H9 (cell line): ENCODE measurements around the gene ADAR. TPM values are rescaled to one million over a fixed set of nuclear protein-coding genes. Genes with fewer than 3 reads are reported as not detected.

Source experiments
- DNase-seq: peaks from one replicate; pipeline ENCODE4 v3.0.0-alpha.2; 2017
- H2AFZ ChIP-seq: one replicate; pipeline ENCODE4 v1.6.1; 2013; ENCODE audit warnings: mild to moderate bottlenecking, low read length, control low read depth, moderate library complexity
- H2AK5ac ChIP-seq: 2 replicates; pipeline ENCODE4 v1.6.1; 2013; ENCODE audit warnings: low read length, control low read depth, mixed read lengths; ENCODE audit not compliant: insufficient read length
- H2BK120ac ChIP-seq: one replicate; pipeline ENCODE4 v1.6.1; 2013; ENCODE audit warnings: low read depth, mild to moderate bottlenecking, low read length, control low read depth, inconsistent platforms; ENCODE audit not compliant: poor library complexity, severe bottlenecking
- H2BK12ac ChIP-seq: 2 replicates; pipeline ENCODE4 v1.6.1; 2013; ENCODE audit warnings: low read length, control low read depth, mixed read lengths, low read depth; ENCODE audit not compliant: insufficient read length
- H2BK15ac ChIP-seq: 2 replicates; pipeline ENCODE4 v1.6.1; 2013; ENCODE audit warnings: low read depth, low read length, control low read depth
- H2BK20ac ChIP-seq: one replicate; pipeline ENCODE4 v1.6.1; 2013; ENCODE audit warnings: low read depth, mild to moderate bottlenecking, low read length, control low read depth, inconsistent platforms; ENCODE audit not compliant: poor library complexity, severe bottlenecking
- H2BK5ac ChIP-seq: 2 replicates; pipeline ENCODE4 v1.6.1; 2013; ENCODE audit warnings: low read length, control low read depth, mixed read lengths; ENCODE audit not compliant: insufficient read length
- H3K14ac ChIP-seq: 2 replicates; pipeline ENCODE4 v1.6.1; 2013; ENCODE audit warnings: low read length, control low read depth; ENCODE audit not compliant: insufficient read depth
- H3K18ac ChIP-seq: 2 replicates; pipeline ENCODE4 v1.6.1; 2013; ENCODE audit warnings: low read depth, mild to moderate bottlenecking, mixed read lengths, low read length, control low read depth; ENCODE audit not compliant: insufficient read length
- H3K23ac ChIP-seq: 2 replicates; pipeline ENCODE4 v1.6.1; 2013; ENCODE audit warnings: low read length, control low read depth, mixed read lengths, low read depth; ENCODE audit not compliant: insufficient read length
- H3K23me2 ChIP-seq: 2 replicates; pipeline ENCODE4 v1.6.1; 2013; ENCODE audit warnings: low read depth, mild to moderate bottlenecking, mixed read lengths, low read length, control low read depth; ENCODE audit not compliant: insufficient read length, poor library complexity, severe bottlenecking
- H3K27ac ChIP-seq: 2 replicates; pipeline ENCODE4 v1.5.1; 2013; ENCODE audit warnings: low read length, control low read depth, mixed read lengths, low read depth; ENCODE audit not compliant: insufficient read length
- H3K27me3 ChIP-seq: 2 replicates; pipeline ENCODE4 v1.6.1; 2013; ENCODE audit warnings: low read length, control low read depth, inconsistent platforms; ENCODE audit not compliant: insufficient read depth
- H3K4ac ChIP-seq: 2 replicates; pipeline ENCODE4 v1.6.1; 2013; ENCODE audit warnings: low read depth, mild to moderate bottlenecking, control low read depth, inconsistent platforms, low read length, moderate library complexity
- H3K4me1 ChIP-seq: 2 replicates; pipeline ENCODE4 v1.6.1; 2013; ENCODE audit warnings: low read length, control low read depth, inconsistent platforms; ENCODE audit not compliant: insufficient read depth
- H3K4me2 ChIP-seq: 2 replicates; pipeline ENCODE4 v1.6.1; 2013; ENCODE audit warnings: low read length, control low read depth, mixed read lengths; ENCODE audit not compliant: insufficient read length, insufficient read depth
- H3K56ac ChIP-seq: 2 replicates; pipeline ENCODE4 v1.6.1; 2013; ENCODE audit warnings: low read depth, mild to moderate bottlenecking, mixed read lengths, low read length, control low read depth; ENCODE audit not compliant: insufficient read length
- H3K79me1 ChIP-seq: 2 replicates; pipeline ENCODE4 v1.6.1; 2013; ENCODE audit warnings: low read depth, mild to moderate bottlenecking, moderate library complexity, low read length, control low read depth, inconsistent platforms; ENCODE audit not compliant: insufficient read depth, poor library complexity, severe bottlenecking
- H3K79me2 ChIP-seq: 2 replicates; pipeline ENCODE4 v1.6.1; 2013; ENCODE audit warnings: low read length, control low read depth, inconsistent platforms; ENCODE audit not compliant: insufficient read depth
- H3K9ac ChIP-seq: 2 replicates; pipeline ENCODE4 v1.6.1; 2013; ENCODE audit warnings: low read length, control low read depth, mixed read lengths; ENCODE audit not compliant: insufficient read length; ENCODE audit errors: extremely low read depth
- H3K9me3 ChIP-seq: one replicate; pipeline ENCODE4 v1.6.1; 2013; ENCODE audit warnings: low read depth, low read length, inconsistent platforms; ENCODE audit not compliant: control insufficient read depth
- H3T11ph ChIP-seq: one replicate; pipeline ENCODE4 v1.6.1; 2013; ENCODE audit warnings: mild to moderate bottlenecking, low read length, control low read depth, inconsistent platforms
- H4K20me1 ChIP-seq: one replicate; pipeline ENCODE4 v1.6.1; 2013; ENCODE audit not compliant: control insufficient read depth, insufficient read length, insufficient read depth
- H4K5ac ChIP-seq: 2 replicates; pipeline ENCODE4 v1.6.1; 2013; ENCODE audit warnings: low read depth, mild to moderate bottlenecking, mixed read lengths, low read length, control low read depth; ENCODE audit not compliant: insufficient read length
- H4K8ac ChIP-seq: replicated peaks from 2 replicates; pipeline ENCODE4 v1.6.1; 2013; ENCODE audit warnings: low read length, control low read depth, mixed read lengths, low read depth; ENCODE audit not compliant: insufficient read length
- H4K91ac ChIP-seq: 2 replicates; pipeline ENCODE4 v1.6.1; 2013; ENCODE audit warnings: low read depth, mild to moderate bottlenecking, moderate library complexity, mixed read lengths, low read length, control low read depth; ENCODE audit not compliant: insufficient read length
- H3K27ac Mint-ChIP-seq, 3 experiments: 2 replicates in 2 of 3; 3 replicates in 1 of 3; pipeline ENCODE4 v1.8.0; 2020 to 2021; ENCODE audit warnings: mixed read lengths in 3 of 3, mild to moderate bottlenecking in 1 of 3, moderate library complexity in 1 of 3
- H3K27me3 Mint-ChIP-seq: 2 replicates; pipeline ENCODE4 v1.8.0; 2021; ENCODE audit warnings: low read depth, mild to moderate bottlenecking, moderate library complexity, mixed read lengths
- H3K36me3 Mint-ChIP-seq, 3 experiments: 2 replicates in 2 of 3; 3 replicates in 1 of 3; pipeline ENCODE4 v1.8.0; 2020 to 2021; ENCODE audit warnings: low read depth in 3 of 3, mixed read lengths in 3 of 3; ENCODE audit not compliant: insufficient read depth in 1 of 3
- H3K4me1 Mint-ChIP-seq, 2 experiments: 2 replicates each; pipeline ENCODE4 v1.8.0; 2020; ENCODE audit warnings: mixed read lengths in 2 of 2
- H3K4me3 Mint-ChIP-seq, 2 experiments: 2 replicates in 1 of 2; 3 replicates in 1 of 2; pipeline ENCODE4 v1.8.0; 2020 to 2021; ENCODE audit warnings: mild to moderate bottlenecking in 2 of 2, mixed read lengths in 2 of 2, moderate library complexity in 1 of 2
- H3K9me3 Mint-ChIP-seq, 2 experiments: 2 replicates in 1 of 2; 3 replicates in 1 of 2; pipeline ENCODE4 v1.8.0; 2020; ENCODE audit warnings: mild to moderate bottlenecking in 2 of 2, mixed read lengths in 2 of 2, moderate library complexity in 1 of 2
- CTCF ChIP-seq: fragments of 200-600 bp; sonication (generic); conservative IDR thresholded peaks from 3 replicates; pipeline ENCODE4 v1.8.0; 2021; ENCODE audit warnings: antibody characterized with exemption, mild to moderate bottlenecking
- WGBS: extraction: QIAGEN DNeasy Blood & Tissue Kit; methylation state at CpG from one replicate; pipeline ENCODE4 v1.1.7; 2013; ENCODE audit warnings: missing lambda C conversion rate, low lambda C conversion rate, mixed read lengths; ENCODE audit not compliant: insufficient read length; ENCODE audit errors: extremely low coverage; 5-methylcytosine and 5-hydroxymethylcytosine counted together
- total RNA-seq: library from RNA; stranded (reverse); gene quantifications from 2 replicates; pipeline ENCODE4 v1.2.1, GENCODE V29; 2021

The ADAR gene
- total RNA-seq, 1 experiment from 2014 or later = 236 TPM

- no peak overlapping the region for H2AK5ac ChIP-seq
- no peak overlapping the region for H3K4ac ChIP-seq
- H2BK120ac ChIP-seq = no peak overlapping the region
- H2BK12ac ChIP-seq = no peak overlapping the region
- no peaks in the 10 kb centered on the region for H3K9me3 ChIP-seq
- H3T11ph ChIP-seq = no peak overlapping the region
- H3K4me2 ChIP-seq = no peak overlapping the region
- H3K14ac ChIP-seq = no peak overlapping the region
- H3K9ac ChIP-seq = no peak overlapping the region
- H4K5ac ChIP-seq = no peak overlapping the region
- no peak overlapping the region for H2BK20ac ChIP-seq
- Mint-ChIP-seq H3K27ac (no peak overlapping the region; a peak in 1 of 7 replicates), H3K36me3 (no peaks in the 10 kb centered on the region; a peak in 1 of 7 replicates), H3K4me3 (no peak overlapping the region), H3K27me3 (peaks cover 8% of the 10 kb centered on the region), H3K9me3 (no peaks in the 10 kb centered on the region), H3K4me1 (peaks cover 18 to 20% of the 10 kb centered on the region in 2 experiments)
- H2BK5ac ChIP-seq = no peak overlapping the region
- H3K4me1 ChIP-seq = no peaks in the 10 kb centered on the region; the same call in 1 of the 2 replicates
- H3K79me1 ChIP-seq = no peaks in the 10 kb centered on the region
- TF ChIP-seq CTCF = no peak
- no peak overlapping the region for H4K91ac ChIP-seq
- no peak overlapping the region for H2AFZ ChIP-seq
- H4K20me1 ChIP-seq = no peaks in the 10 kb centered on the region
- no peak overlapping the region for H3K18ac ChIP-seq
- H3K27me3 ChIP-seq = no peaks in the 10 kb centered on the region
- H3K23ac ChIP-seq = no peak overlapping the region
- H3K79me2 ChIP-seq = no peaks in the 10 kb centered on the region
- H4K8ac ChIP-seq = no peak overlapping the region
- DNase-seq = no peak
- H3K56ac ChIP-seq = no peak overlapping the region
- WGBS = no CpG with 5 or more reads among the region's 6 CpGs
- no peak overlapping the region for H3K27ac ChIP-seq
- H2BK15ac ChIP-seq = no peak overlapping the region
- peaks cover 11% of the 10 kb centered on the region for H3K23me2 ChIP-seq
Observed at GRCh38 chr1:154565876-154566275, 42.1 kb downstream of the ADAR start.
